ENCODE data around the gene EEPD1.

Gene EEPD1

GRCh38 chr7:36300696-36301350 is 147.8 kb downstream of the EEPD1 start:
- no peak overlapping the region for H2AFZ ChIP-seq (ENCODE audit: low read depth, low read length)
- H3K9me3 ChIP-seq (ENCODE audit: low read length) = no peaks in the 10 kb centered on the region
- H3K36me3 ChIP-seq (ENCODE audit: insufficient read depth, low read length) = no peaks in the 10 kb centered on the region
- H3K4me3 ChIP-seq (ENCODE audit: low read length) = no peak overlapping the region
- no peaks in the 10 kb centered on the region for H3K27me3 ChIP-seq (ENCODE audit: insufficient read depth, low read length)
- H3K4me1 ChIP-seq (ENCODE audit: insufficient read depth, low read length) = no peaks in the 10 kb centered on the region

- Histone ChIP-seq H3K27me3 (ENCODE audit: insufficient read depth, low read length) (no peaks in the 10 kb centered on the region), H3K4me1 (ENCODE audit: insufficient read depth, low read length) (no peaks in the 10 kb centered on the region), H3K36me3 (ENCODE audit: insufficient read depth, low read length) (no peaks in the 10 kb centered on the region), H2AFZ (ENCODE audit: low read depth, low read length) (no peak overlapping the region), H3K4me3 (ENCODE audit: low read length) (no peak overlapping the region), H3K9me3 (ENCODE audit: low read length) (no peaks in the 10 kb centered on the region)
These were observed 149.1 kb downstream of the EEPD1 start for GRCh38 chr7:36301914-36302771.

GRCh38 chr7:36303202-36304098 is 150.4 kb downstream of the EEPD1 start:
- Histone ChIP-seq H2AFZ (ENCODE audit: low read depth, low read length) (no peak overlapping the region), H3K9me3 (ENCODE audit: low read length) (no peaks in the 10 kb centered on the region), H3K4me1 (ENCODE audit: insufficient read depth, low read length) (no peaks in the 10 kb centered on the region), H3K27me3 (ENCODE audit: insufficient read depth, low read length) (no peaks in the 10 kb centered on the region), H3K4me3 (ENCODE audit: low read length) (no peak overlapping the region), H3K36me3 (ENCODE audit: insufficient read depth, low read length) (no peaks in the 10 kb centered on the region)

- H3K4me3 ChIP-seq (ENCODE audit: low read length) = no peak overlapping the region
- H3K9me3 ChIP-seq (ENCODE audit: low read length) = no peaks in the 10 kb centered on the region
- H3K36me3 ChIP-seq (ENCODE audit: insufficient read depth, low read length) = no peaks in the 10 kb centered on the region
- H2AFZ ChIP-seq (ENCODE audit: low read depth, low read length) = no peak overlapping the region
- no peaks in the 10 kb centered on the region for H3K27me3 ChIP-seq (ENCODE audit: insufficient read depth, low read length)
- no peaks in the 10 kb centered on the region for H3K4me1 ChIP-seq (ENCODE audit: insufficient read depth, low read length)
These were observed 151.0 kb downstream of the EEPD1 start for GRCh38 chr7:36304099-36304425.

- no peaks in the 10 kb centered on the region for H3K27me3 ChIP-seq (ENCODE audit: insufficient read depth, low read length)
- no peaks in the 10 kb centered on the region for H3K36me3 ChIP-seq (ENCODE audit: insufficient read depth, low read length)
- no peak overlapping the region for H2AFZ ChIP-seq (ENCODE audit: low read depth, low read length)
- no peaks in the 10 kb centered on the region for H3K4me1 ChIP-seq (ENCODE audit: insufficient read depth, low read length)
- H3K4me3 ChIP-seq (ENCODE audit: low read length) = no peak overlapping the region
- H3K9me3 ChIP-seq (ENCODE audit: low read length) = no peaks in the 10 kb centered on the region
These were observed 152.2 kb downstream of the EEPD1 start for GRCh38 chr7:36305226-36305625.

GRCh38 chr7:36305648-36306047 is 152.6 kb downstream of the EEPD1 start:
- no peak overlapping the region for H3K4me3 ChIP-seq (ENCODE audit: low read length)
- H3K36me3 ChIP-seq (ENCODE audit: insufficient read depth, low read length) = no peaks in the 10 kb centered on the region
- no peaks in the 10 kb centered on the region for H3K9me3 ChIP-seq (ENCODE audit: low read length)
- no peaks in the 10 kb centered on the region for H3K4me1 ChIP-seq (ENCODE audit: insufficient read depth, low read length)
- H2AFZ ChIP-seq (ENCODE audit: low read depth, low read length) = no peak overlapping the region
- no peaks in the 10 kb centered on the region for H3K27me3 ChIP-seq (ENCODE audit: insufficient read depth, low read length)

GRCh38 chr7:36306222-36306621 is 153.2 kb downstream of the EEPD1 start:
- Histone ChIP-seq H3K36me3 (ENCODE audit: insufficient read depth, low read length) (no peaks in the 10 kb centered on the region), H2AFZ (ENCODE audit: low read depth, low read length) (no peak overlapping the region), H3K9me3 (ENCODE audit: low read length) (no peaks in the 10 kb centered on the region), H3K27me3 (ENCODE audit: insufficient read depth, low read length) (no peaks in the 10 kb centered on the region), H3K4me3 (ENCODE audit: low read length) (no peak overlapping the region), H3K4me1 (ENCODE audit: insufficient read depth, low read length) (no peaks in the 10 kb centered on the region)

GRCh38 chr7:36306722-36307121 is 153.7 kb downstream of the EEPD1 start:
- Histone ChIP-seq H3K36me3 (ENCODE audit: insufficient read depth, low read length) (no peaks in the 10 kb centered on the region), H3K27me3 (ENCODE audit: insufficient read depth, low read length) (no peaks in the 10 kb centered on the region), H3K4me1 (ENCODE audit: insufficient read depth, low read length) (no peaks in the 10 kb centered on the region), H3K4me3 (ENCODE audit: low read length) (no peak overlapping the region), H3K9me3 (ENCODE audit: low read length) (no peaks in the 10 kb centered on the region), H2AFZ (ENCODE audit: low read depth, low read length) (no peak overlapping the region)

- Histone ChIP-seq H2AFZ (ENCODE audit: low read depth, low read length) (no peak overlapping the region), H3K4me1 (ENCODE audit: insufficient read depth, low read length) (no peaks in the 10 kb centered on the region), H3K4me3 (ENCODE audit: low read length) (no peak overlapping the region), H3K9me3 (ENCODE audit: low read length) (no peaks in the 10 kb centered on the region), H3K36me3 (ENCODE audit: insufficient read depth, low read length) (no peaks in the 10 kb centered on the region), H3K27me3 (ENCODE audit: insufficient read depth, low read length) (no peaks in the 10 kb centered on the region)
These were observed 155.0 kb downstream of the EEPD1 start for GRCh38 chr7:36308031-36308430.

GRCh38 chr7:36309301-36309700 is 156.2 kb downstream of the EEPD1 start:
- no peaks in the 10 kb centered on the region for H3K4me1 ChIP-seq (ENCODE audit: insufficient read depth, low read length)
- H3K27me3 ChIP-seq (ENCODE audit: insufficient read depth, low read length) = no peaks in the 10 kb centered on the region
- no peaks in the 10 kb centered on the region for H3K36me3 ChIP-seq (ENCODE audit: insufficient read depth, low read length)
- H3K4me3 ChIP-seq (ENCODE audit: low read length) = no peak overlapping the region
- no peak overlapping the region for H2AFZ ChIP-seq (ENCODE audit: low read depth, low read length)
- no peaks in the 10 kb centered on the region for H3K9me3 ChIP-seq (ENCODE audit: low read length)

GRCh38 chr7:36309716-36310115 is 156.7 kb downstream of the EEPD1 start:
- H3K36me3 ChIP-seq (ENCODE audit: insufficient read depth, low read length) = no peaks in the 10 kb centered on the region
- no peaks in the 10 kb centered on the region for H3K9me3 ChIP-seq (ENCODE audit: low read length)
- H3K4me3 ChIP-seq (ENCODE audit: low read length) = no peak overlapping the region
- no peak overlapping the region for H2AFZ ChIP-seq (ENCODE audit: low read depth, low read length)
- H3K4me1 ChIP-seq (ENCODE audit: insufficient read depth, low read length) = no peaks in the 10 kb centered on the region
- H3K27me3 ChIP-seq (ENCODE audit: insufficient read depth, low read length) = no peaks in the 10 kb centered on the region

GRCh38 chr7:36310897-36311296 is 157.8 kb downstream of the EEPD1 start:
- no peaks in the 10 kb centered on the region for H3K27me3 ChIP-seq (ENCODE audit: insufficient read depth, low read length)
- H3K36me3 ChIP-seq (ENCODE audit: insufficient read depth, low read length) = no peaks in the 10 kb centered on the region
- H3K9me3 ChIP-seq (ENCODE audit: low read length) = no peaks in the 10 kb centered on the region
- no peak overlapping the region for H3K4me3 ChIP-seq (ENCODE audit: low read length)
- peaks cover 2% of the 10 kb centered on the region for H3K4me1 ChIP-seq (ENCODE audit: insufficient read depth, low read length)
- H2AFZ ChIP-seq (ENCODE audit: low read depth, low read length) = no peak overlapping the region

- Histone ChIP-seq H3K9me3 (ENCODE audit: low read length) (no peaks in the 10 kb centered on the region), H3K27me3 (ENCODE audit: insufficient read depth, low read length) (no peaks in the 10 kb centered on the region), H3K4me1 (ENCODE audit: insufficient read depth, low read length) (peaks cover 2% of the 10 kb centered on the region), H2AFZ (ENCODE audit: low read depth, low read length) (no peak overlapping the region), H3K4me3 (ENCODE audit: low read length) (no peak overlapping the region), H3K36me3 (ENCODE audit: insufficient read depth, low read length) (no peaks in the 10 kb centered on the region)
These were observed 158.5 kb downstream of the EEPD1 start for GRCh38 chr7:36311539-36311938.

Data from neuron (in vitro differentiated cells).